Stimulated activated CD4-positive, alpha-beta T cell treated with anti-CD3 and anti-CD28 coated beads, Interleukin-4, amount 100 ng/mL, for 4 hours (primary cell): ENCODE data around the gene NR3C2.
A peak's percentile ranks its signal among the peaks of the same experiment; 100 is the strongest.

ENCODE experiments used
- DNase-seq, 2 experiments: peaks; one replicate each; pipeline ENCODE4 v3.0.0-alpha.2; 2020

Gene NR3C2

GRCh38 chr4:148441986-148442831, at the start of gene NR3C2:
Gene NR3C2 (minus strand): TSS chr4:148442414.
- DNase-seq: peak; percentile 90 to 97

GRCh38 chr4:148487181-148487580, 45.0 kb upstream of the NR3C2 start:
- DNase-seq: no peak

- no peak for DNase-seq
Measured at GRCh38 chr4:148481636-148482035, 39.4 kb upstream of the NR3C2 start.

DNA sequence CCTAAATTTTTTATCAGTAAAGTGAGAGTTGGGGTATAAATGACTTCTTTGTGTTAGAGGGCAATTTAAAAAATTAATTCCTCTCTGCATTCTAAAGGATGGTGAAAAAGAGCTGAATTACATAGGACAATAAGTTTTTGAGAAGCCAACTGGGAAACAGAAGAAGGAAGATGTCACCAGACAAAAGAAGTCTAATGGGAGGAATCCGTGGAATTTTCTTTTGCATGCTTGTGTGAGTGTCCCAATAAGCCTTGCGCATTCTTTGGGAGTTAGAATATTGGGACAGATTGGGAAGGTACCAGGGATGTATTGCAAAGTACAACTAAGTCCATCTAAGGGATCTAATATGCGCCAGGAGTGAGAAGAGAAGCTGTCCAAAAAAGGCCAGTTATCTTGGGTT, 35.1 kb upstream of the NR3C2 start:
- DNase-seq: no peak

DNA sequence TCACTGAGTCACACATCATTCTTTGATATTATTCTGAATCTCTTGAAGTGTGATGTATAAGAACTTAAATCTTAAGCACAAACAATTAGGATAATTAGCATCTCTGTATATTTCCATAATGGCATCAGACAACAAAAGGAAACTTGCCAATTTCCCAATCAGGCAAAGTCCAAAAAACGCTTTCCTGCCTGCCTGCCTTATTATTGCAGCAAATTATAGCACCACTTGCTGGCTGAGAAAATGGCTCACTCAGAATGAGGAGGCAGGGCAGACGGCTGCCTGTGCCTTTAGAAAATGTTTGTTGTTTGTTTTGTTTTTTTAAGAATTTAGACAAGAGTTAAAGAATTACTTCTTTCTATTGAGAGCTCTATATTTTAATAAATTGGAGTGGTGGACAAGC, 27.7 kb upstream of the NR3C2 start:
- no peak for DNase-seq

- DNase-seq: no peak
Measured at GRCh38 chr4:148454835-148455234, 12.6 kb upstream of the NR3C2 start.

GRCh38 chr4:148453833-148454232, 11.6 kb upstream of the NR3C2 start:
- DNase-seq: no peak

DNA sequence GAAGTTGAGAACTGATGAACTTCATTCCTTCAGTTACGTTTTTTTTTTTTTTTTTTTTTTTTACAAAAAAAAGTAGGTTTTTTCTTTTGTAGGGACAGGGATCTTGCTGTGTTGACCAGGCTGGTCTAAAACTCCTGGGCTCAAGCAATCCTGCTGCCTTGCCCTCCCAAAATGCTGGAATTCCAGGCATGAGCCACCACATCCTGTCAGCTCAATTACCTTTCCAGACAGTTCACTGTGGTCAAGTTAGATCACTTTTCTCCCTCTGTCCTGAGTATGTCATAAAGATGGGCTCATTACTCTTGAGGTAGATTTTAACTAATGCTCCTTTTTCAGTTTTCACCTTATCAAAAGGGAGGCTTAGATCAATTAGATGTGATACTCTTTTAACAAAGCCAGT, 10.8 kb upstream of the NR3C2 start:
- DNase-seq: no peak

DNA sequence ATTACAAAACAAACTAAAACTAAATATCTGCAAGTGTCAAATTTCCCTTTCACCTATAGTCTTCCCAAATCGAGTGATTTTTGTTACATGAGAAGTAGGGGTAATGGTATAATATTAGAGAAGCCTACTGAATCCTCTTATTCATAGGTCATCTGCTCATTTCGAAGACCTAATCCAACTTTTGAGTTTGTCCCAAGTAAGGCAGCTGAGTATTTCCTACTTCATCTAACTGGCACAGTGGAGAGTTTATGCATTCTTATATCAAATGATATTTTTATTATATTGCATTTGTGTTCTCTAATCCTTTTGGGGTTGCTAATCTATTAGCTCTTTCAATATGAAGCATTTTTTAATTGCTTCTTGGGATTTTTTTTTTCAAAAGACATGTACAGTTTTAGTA, 7.7 kb upstream of the NR3C2 start:
- DNase-seq: no peak

DNA sequence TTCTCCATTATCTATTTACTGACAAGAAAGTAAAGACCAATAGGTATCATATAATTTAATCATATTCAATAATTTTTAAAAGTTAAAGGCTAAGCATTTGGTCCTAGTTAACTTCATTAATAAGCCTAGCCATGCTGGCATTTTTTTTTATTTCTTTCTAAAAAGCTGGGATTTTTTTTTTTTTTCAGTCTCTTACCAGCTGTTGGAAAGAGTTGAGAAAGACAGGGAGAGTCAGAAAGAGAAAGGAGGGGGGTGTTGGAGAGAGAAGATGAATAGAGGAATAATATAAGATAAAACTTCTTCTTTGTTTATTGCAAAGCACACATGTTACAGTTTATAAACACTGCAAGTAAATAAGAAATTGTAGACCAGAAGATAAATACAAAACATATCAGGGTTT, 5.9 kb upstream of the NR3C2 start:
- DNase-seq: no peak

DNA sequence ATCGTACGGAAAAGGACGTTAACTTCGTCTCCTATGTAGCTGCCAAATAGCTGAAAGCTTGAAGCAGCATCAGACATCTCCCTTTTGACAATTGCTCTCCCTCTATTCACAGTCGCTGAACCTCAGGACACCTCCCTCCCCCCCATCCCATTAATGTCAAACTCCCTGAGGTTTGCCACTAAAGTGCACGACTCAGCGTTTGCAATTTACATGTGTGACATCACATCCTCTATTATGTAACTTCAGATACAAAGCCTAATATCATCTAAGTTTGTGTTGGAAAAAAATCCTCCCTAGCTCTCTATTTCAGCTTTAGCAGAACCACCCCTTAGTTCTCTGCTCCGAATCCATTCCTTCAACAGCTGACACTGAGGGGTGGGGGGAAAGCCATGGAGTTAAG, 5.5 kb upstream of the NR3C2 start:
- DNase-seq: peak in 1 of 2 experiments; percentile 32

DNA sequence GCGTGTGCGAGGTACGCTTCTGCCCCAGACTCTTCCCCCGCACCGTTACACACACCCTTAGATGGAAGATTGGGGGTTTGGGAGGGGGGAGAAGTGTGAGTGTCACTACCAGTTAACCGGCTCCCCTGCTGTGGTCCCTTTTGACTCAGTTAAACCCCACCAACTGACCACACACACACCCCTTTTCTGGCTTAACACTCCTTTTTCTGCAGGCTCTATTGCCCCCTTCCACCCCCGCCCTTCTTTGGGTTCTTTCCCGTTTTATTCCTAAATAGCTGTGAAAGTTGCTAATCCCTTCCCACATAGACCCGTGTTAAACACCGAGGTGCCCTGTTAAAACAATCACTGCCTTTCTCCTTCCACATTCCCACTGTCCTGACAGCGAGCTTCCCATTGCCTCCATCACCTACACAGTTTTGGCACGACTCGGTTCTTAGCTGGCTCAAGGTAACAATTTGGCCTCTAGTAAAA, 3.7 kb upstream of the NR3C2 start:
- no peak for DNase-seq

- peak; percentile 65 to 79 for DNase-seq
Measured at GRCh38 chr4:148445071-148445859, 3.1 kb upstream of the NR3C2 start.

- peak; percentile 24 to 27 for DNase-seq
Measured at GRCh38 chr4:148444296-148445070, 2.3 kb upstream of the NR3C2 start.

DNA sequence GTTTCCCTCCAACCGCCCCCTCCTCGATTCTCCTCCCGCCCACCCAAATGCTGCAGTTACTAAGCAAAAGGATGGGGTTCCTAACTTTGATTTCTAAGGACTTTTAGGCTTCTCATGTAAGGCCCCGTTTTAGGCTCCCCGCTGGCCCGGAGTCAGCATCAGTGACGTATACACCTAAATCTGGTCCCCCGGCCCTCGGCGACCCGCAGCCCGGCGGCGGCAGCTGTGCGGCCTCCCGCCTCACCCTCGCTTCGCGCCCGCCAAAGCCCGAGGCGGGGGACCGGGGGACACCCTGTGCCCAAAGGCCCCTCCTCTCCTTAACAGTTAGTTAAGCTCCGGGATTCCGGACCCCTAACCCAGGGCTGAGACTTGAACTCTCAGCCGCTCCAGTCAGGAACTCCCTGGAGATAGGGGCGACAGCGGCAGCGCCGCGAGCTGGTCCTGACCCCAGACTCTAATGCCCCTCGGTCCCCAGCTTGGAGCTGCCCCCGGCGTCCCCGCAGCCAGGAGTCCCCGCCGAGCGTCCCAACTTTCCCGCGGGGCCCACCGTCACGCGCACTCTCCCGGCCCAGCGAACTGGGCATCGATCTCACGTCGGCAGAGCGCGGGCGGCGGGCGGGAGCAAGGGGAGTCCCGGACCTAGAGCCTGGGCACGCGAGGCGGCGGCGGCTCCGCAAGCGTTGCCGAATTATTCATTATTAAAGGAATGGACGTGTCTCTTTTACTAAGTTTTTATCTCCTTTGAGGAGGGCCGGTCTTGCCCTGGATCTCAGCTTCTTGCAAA, 1.5 kb upstream of the NR3C2 start:
- DNase-seq: peak; percentile 20 to 30

- DNase-seq: no peak
Measured at GRCh38 chr4:148442832-148443511, 758 bp upstream of the NR3C2 start.

- DNase-seq: no peak
Measured at GRCh38 chr4:148441624-148441985, 609 bp downstream of the NR3C2 start.

DNA sequence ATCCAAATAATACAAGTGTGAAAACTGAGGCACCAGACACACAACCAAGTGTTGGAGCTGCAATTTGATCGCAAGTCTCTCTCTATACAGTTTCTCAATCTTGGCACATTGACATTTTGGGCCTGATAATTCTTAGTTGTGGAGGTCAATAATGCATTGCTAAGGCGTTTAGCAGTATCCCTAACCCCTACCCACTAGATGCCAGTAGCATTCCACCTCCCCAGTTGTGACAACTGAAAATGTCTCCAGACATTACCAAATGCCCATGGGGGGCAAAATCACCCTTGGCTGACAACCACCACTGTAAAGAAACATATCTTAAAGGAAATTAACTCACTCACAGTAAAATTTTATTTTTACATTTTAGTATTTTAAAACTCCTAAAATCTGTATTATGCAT, 4.2 kb downstream of the NR3C2 start:
- no peak for DNase-seq

- DNase-seq: no peak
Measured at GRCh38 chr4:148437439-148437838, 4.8 kb downstream of the NR3C2 start.

GRCh38 chr4:148436512-148436911, 5.7 kb downstream of the NR3C2 start:
- DNase-seq: no peak

GRCh38 chr4:148435654-148436406, 6.4 kb downstream of the NR3C2 start:
- no peak for DNase-seq
